ENCODE results near the gene LRRFIP1. TPM values are rescaled to one million over a fixed set of nuclear protein-coding genes. Genes with fewer than 3 reads are reported as not detected.

Gene LRRFIP1
- total and polyA plus RNA-seq, 12 donors = 18.7 to 79.7 (median 51.8) TPM

DNA sequence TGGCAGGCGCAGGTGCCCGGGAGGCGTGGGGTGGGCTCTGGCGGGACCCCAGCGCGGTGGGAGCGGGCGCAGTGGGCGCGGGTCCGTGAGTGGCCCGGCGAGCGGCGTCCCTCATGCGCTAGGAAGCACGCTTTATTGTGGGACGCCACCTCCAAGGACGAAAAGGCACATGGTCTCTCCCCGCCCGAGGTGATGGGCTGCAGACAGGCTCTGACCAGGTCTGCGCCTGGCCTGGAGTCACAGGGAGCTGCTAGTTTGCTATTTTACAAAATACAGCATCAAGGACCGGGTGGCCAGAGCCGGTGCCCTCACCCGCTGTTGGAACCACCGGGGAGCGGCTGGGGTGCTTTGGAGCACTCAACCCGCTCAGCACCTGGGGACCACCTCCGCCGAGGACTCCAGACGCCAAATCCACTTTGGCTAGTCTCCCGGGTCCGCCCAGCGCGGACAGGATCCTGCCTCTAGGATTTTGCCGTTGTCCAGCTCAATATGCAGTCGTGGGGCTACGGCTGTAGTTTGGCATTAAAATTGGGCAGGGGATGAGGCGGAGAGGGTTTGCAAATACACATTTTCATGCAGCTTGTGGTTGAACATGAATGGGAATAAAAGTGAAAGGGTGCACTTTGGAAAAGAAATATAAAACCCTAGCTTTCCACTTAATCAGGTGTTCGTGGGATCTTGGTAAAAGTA is 65.4 kb downstream of the LRRFIP1 start:
- peak overlapping the region; percentile 46 to 94 (median 85) for H3K27ac ChIP-seq
- H3K36me3 ChIP-seq (replicated peaks in 1 of 2) = no peaks in the 10 kb centered on the region
- peak in 4 of 7 donors; percentile 54 to 74 (median 57) for DNase-seq
- peaks cover 27 to 70% of the 10 kb centered on the region in 2 donors for H3K4me1 ChIP-seq (replicated peaks in 1 of 2)
- intact Hi-C loops (cut with DNase I) = loop anchor here in 1 of 2 donors (5.0 kb wide), 1 partner anchor 40 kb away; no protein-coding TSS in a partner anchor
- WGBS, 4 donors = 1 to 4% (median 1%) methylated on average over 17 to 40 of the region's 40 CpGs
- no peaks in the 10 kb centered on the region for H3K9me3 ChIP-seq (replicated peaks in 1 of 3)
- peak overlapping the region; percentile 53 to 85 (median 80) for H3K4me3 ChIP-seq
- TF ChIP-seq, protein P1, sequence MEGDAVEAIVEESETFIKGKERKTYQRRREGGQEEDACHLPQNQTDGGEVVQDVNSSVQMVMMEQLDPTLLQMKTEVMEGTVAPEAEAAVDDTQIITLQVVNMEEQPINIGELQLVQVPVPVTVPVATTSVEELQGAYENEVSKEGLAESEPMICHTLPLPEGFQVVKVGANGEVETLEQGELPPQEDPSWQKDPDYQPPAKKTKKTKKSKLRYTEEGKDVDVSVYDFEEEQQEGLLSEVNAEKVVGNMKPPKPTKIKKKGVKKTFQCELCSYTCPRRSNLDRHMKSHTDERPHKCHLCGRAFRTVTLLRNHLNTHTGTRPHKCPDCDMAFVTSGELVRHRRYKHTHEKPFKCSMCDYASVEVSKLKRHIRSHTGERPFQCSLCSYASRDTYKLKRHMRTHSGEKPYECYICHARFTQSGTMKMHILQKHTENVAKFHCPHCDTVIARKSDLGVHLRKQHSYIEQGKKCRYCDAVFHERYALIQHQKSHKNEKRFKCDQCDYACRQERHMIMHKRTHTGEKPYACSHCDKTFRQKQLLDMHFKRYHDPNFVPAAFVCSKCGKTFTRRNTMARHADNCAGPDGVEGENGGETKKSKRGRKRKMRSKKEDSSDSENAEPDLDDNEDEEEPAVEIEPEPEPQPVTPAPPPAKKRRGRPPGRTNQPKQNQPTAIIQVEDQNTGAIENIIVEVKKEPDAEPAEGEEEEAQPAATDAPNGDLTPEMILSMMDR (IDR thresholded peaks at IDR 0.05) = no peak
- no peak for TF ChIP-seq POLR2A (IDR thresholded peaks at IDR 0.05)
- H3K27me3 ChIP-seq = no peaks in the 10 kb centered on the region

DNA sequence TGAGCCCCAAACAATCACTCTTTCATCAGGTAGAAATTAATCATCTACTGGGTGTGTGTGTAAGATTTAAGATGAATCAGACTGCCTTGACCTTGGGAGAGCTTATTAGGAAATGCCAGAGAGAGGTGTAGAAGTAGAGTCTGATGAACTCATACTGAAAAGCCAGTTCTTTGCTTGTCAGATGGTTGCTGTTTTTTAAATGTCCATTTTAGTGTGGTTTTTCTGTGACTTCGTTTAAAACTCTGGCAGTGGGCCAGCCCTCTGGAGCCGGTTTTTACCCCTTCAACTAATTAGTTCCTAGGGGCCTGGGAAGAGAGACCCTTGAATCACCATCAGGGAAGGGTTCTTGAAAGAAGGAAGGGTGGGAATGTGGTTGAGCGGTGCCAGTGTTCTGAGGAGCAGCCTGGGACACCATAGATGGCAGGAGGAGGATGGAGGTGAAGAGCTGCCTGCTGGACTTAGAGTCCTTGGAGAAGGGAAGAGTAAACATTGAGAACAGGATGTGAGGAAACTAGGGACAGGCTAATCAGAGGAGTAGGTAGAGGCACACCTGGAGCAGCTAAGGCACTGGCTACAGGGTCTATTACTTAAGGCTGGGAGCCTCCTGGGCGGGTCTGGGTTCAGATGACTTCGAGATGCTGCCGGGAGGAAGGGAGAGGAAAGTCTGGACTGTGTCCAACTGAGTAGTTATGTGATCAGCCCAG is 66.1 kb downstream of the LRRFIP1 start:
- peaks cover 34 to 70% of the 10 kb centered on the region in 2 donors for H3K4me1 ChIP-seq (replicated peaks in 1 of 2)
- peak in 1 of 2 donors; percentile 7 for TF ChIP-seq POLR2A (IDR thresholded peaks at IDR 0.05)
- TF ChIP-seq, protein P1 (IDR thresholded peaks at IDR 0.05) = no peak

DNA sequence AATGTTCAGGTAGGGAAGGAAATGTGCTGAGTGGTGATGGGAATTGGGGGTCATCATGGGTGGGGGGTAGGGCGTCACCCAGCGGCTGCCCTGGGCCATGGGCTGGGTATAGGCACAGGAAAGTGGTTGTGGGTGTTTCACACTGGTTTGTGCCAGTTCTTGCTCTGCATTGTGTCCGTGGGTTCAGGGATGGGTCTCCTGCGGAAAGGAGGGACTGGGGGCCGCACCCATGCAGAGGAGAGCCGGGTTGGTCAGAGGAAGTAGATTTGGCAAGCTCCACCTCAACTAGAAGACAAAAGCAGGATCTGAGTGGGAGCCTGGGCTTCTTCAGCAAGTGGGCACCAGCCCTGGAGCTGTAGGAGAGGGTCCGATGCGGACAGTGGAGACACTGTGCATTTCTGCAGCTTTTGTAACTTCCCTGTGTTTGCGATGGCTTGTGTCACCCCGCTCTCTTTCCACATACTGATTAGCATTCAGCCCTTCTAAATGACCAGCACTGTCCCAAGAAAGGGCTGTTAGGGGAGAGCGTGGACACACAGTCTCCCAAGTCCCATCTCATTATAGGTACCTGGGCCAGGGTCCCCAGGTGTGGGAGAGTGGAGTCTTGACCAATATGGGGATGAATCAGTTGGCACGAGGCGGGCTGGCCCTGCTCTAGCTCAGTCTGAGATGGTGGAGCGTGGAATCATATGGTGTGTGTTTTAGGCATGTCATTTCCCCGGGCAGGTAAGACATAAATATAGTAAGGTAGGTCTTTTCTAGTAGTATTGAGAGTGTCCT is 67.2 kb downstream of the LRRFIP1 start:
- WGBS, 4 donors = 70 to 74% (median 71%) methylated on average over 13 to 15 of the region's 15 CpGs
- DNase-seq = peak in 1 of 7 donors; percentile 44
- TF ChIP-seq, protein P1 (IDR thresholded peaks at IDR 0.05) = no peak
- no peak for TF ChIP-seq POLR2A (IDR thresholded peaks at IDR 0.05)
- Histone ChIP-seq H3K9me3 (replicated peaks in 1 of 3) (no peaks in the 10 kb centered on the region), H3K4me3 (peak overlapping the region in 1 of 4 donors; percentile 85), H3K4me1 (replicated peaks in 1 of 2) (peaks cover 40 to 72% of the 10 kb centered on the region in 2 donors), H3K27me3 (no peaks in the 10 kb centered on the region), H3K36me3 (replicated peaks in 1 of 2) (no peaks in the 10 kb centered on the region), H3K27ac (peak overlapping the region in 3 of 5 donors; percentile 21 to 94 (median 89))
- intact Hi-C loops (cut with DNase I) = loop anchor here in 1 of 2 donors (5.0 kb wide), 1 partner anchor 38 kb away; no protein-coding TSS in a partner anchor

More for the DNA sequence above, 66.1 kb downstream of the LRRFIP1 start:
- no peak for DNase-seq
- H3K4me3 ChIP-seq = peak overlapping the region in 3 of 4 donors; percentile 53 to 85 (median 74)
- 29 to 41% (median 37%) methylated on average over 6 of the region's 6 CpGs for WGBS, 4 donors
- H3K9me3 ChIP-seq (replicated peaks in 1 of 3) = no peaks in the 10 kb centered on the region
- intact Hi-C loops (cut with DNase I) = loop anchor here in 1 of 2 donors (5.0 kb wide), 1 partner anchor 39 kb away; no protein-coding TSS in a partner anchor
- peak overlapping the region in 4 of 5 donors; percentile 79 to 94 (median 87) for H3K27ac ChIP-seq
- no peaks in the 10 kb centered on the region for H3K36me3 ChIP-seq (replicated peaks in 1 of 2)
- H3K27me3 ChIP-seq = no peaks in the 10 kb centered on the region

Measured in adrenal gland (tissue), 12 donors.